Neural progenitor cell (in vitro differentiated cells): ENCODE results near the gene GRK6.

ENCODE experiments used
- EZH2 ChIP-seq: fragments of 200-600 bp; sonication (generic); IDR thresholded peaks from 2 replicates; pipeline ENCODE4 v1.6.1; 2017; ENCODE audit warnings: antibody characterized with exemption, mild to moderate bottlenecking, moderate library complexity
- EZH2phosphoT487 ChIP-seq: fragments of 200-600 bp; sonication (generic); IDR thresholded peaks from 2 replicates; pipeline ENCODE4 v1.6.1; 2017; ENCODE audit warnings: antibody characterized with exemption
- TF ChIP-seq, protein P1 (sequence below): fragments of 200-600 bp; sonication (generic); IDR thresholded peaks from 2 replicates; pipeline ENCODE4 v1.5.1; 2017; ENCODE audit warnings: antibody characterized with exemption, mild to moderate bottlenecking

DNA sequence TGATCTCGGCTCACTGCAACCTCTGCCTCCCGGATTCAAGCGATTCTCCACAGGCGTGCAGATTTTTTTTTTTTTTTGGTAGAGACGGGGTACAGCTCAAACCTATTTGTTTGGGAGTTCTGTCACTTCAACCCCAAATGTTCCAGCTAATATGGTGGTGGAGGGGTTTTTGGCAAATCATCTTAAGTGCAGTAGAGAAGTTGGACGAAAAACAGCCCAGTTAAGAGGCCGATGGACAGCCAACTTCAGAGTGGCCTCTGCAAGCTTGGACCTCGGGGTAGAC is 19.4 kb downstream of the GRK6 start:
- TF ChIP-seq, protein P1, sequence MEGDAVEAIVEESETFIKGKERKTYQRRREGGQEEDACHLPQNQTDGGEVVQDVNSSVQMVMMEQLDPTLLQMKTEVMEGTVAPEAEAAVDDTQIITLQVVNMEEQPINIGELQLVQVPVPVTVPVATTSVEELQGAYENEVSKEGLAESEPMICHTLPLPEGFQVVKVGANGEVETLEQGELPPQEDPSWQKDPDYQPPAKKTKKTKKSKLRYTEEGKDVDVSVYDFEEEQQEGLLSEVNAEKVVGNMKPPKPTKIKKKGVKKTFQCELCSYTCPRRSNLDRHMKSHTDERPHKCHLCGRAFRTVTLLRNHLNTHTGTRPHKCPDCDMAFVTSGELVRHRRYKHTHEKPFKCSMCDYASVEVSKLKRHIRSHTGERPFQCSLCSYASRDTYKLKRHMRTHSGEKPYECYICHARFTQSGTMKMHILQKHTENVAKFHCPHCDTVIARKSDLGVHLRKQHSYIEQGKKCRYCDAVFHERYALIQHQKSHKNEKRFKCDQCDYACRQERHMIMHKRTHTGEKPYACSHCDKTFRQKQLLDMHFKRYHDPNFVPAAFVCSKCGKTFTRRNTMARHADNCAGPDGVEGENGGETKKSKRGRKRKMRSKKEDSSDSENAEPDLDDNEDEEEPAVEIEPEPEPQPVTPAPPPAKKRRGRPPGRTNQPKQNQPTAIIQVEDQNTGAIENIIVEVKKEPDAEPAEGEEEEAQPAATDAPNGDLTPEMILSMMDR: no peak
- no peak for TF ChIP-seq EZH2
- no peak for TF ChIP-seq EZH2phosphoT487
